RPMI7951 (cell line): ENCODE data around the gene OBP2A. TPM values are rescaled to one million over a fixed set of nuclear protein-coding genes. Genes with fewer than 3 reads are reported as not detected.
A peak's percentile ranks its signal among the peaks of the same experiment; 100 is the strongest.
"Not testable (repeated sequence)": the region's sequence is repeated elsewhere in the genome, so short reads cannot be mapped to it uniquely, and the experiment has no call there.

ENCODE experiments used
- DNase-seq: peaks from one replicate; pipeline ENCODE4 v3.0.0-alpha.2; 2012; ENCODE audit warnings: low read depth
- total RNA-seq: library from RNA; depleted of rRNA; stranded (reverse); fragments of >200 nt; shearing (Covaris generic); gene quantifications from 2 replicates; pipeline ENCODE4 v1.2.3, GENCODE V29; 2014

The OBP2A gene
- total RNA-seq, 1 experiment from 2014 or later = not detected

GRCh38 chr9:135509458-135509857 is 36.5 kb upstream of the OBP2A start:
- DNase-seq = no peak

- no peak for DNase-seq
These were observed 33.7 kb upstream of the OBP2A start for GRCh38 chr9:135512241-135512603.

GRCh38 chr9:135512904-135513303 is 33.0 kb upstream of the OBP2A start:
- no peak for DNase-seq

- DNase-seq = no peak
These were observed 32.5 kb upstream of the OBP2A start for GRCh38 chr9:135513351-135513846.

DNA sequence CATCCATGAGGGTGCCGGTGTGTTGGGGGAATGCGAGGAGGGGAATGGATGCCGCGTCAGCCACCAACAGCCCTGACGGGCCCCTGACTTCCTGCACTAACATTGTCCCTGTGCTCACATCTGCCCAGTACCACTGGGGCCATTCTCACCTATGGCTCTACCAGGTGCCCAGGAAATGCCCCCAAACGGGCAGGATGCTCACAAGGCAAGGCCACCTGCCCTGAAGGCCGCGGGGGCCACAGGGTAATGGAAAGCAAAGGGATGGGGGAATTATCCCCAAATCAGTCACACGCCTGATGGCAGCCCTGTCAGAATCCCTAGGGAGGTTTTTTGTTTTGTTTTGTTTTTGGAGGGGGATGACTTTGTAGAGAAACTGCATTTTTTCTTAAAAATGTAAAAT is 32.0 kb upstream of the OBP2A start:
- not testable (repeated sequence) for DNase-seq

DNA sequence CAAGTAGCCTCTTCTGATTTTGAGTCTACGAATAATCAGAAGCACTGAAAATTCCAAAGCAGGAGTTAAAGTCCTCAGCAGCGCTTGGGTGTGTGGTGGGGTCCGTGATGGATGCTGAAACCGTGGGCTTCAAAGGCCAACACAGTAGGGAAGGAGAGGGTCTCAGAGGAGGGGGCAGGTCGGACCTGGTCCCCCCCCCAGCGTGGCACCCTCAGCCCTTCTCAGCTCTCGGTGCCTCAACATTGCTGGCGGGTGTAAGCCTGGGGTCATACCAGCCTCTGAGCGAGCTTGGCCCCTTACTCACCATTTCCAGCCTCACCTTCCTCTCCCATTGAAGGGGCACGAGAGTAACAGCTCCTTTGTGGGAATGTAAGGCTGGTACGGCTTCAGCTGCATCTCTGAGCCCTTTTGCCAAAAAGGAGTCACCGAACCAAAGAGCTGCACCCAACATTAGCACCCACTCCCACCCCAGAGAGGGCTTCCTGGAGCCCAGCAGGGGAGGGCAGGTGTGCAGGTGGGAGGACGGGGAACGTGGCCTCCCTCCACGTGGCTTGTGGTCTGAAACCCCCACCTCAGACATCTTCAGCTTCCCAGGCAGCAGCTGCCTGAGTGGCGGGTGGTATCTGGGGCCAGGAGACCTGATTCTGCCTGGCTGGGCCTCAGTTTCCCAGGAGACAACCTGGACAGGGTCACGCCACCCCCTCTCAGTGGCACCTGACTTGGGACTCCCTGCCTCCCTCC is 31.4 kb upstream of the OBP2A start:
- DNase-seq = no peak

GRCh38 chr9:135515083-135515951 is 30.6 kb upstream of the OBP2A start:
- DNase-seq = no peak

GRCh38 chr9:135516132-135516860 is 29.6 kb upstream of the OBP2A start:
- DNase-seq = no peak

DNA sequence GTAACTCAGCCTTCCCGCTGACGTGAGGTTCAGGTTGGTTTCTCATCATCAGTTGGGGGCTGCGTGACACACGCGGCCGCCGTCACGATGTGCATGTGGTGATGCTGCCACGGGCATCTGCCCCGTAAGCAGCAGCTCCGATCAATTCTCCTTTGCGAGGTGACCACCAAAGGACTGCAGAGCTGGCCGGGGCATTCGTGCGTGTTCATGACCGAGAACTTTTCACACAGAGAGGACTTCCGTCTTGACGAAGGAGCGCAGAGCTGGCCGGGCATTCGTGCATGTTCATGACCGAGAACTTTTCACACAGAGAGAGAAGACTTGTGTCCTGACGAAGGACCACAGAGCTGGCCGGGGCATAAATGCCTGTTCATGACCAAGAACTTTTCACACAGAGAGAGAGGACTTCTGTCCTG is 28.5 kb upstream of the OBP2A start:
- no peak for DNase-seq

GRCh38 chr9:135519179-135519971 is 26.6 kb upstream of the OBP2A start:
- DNase-seq = no peak

DNA sequence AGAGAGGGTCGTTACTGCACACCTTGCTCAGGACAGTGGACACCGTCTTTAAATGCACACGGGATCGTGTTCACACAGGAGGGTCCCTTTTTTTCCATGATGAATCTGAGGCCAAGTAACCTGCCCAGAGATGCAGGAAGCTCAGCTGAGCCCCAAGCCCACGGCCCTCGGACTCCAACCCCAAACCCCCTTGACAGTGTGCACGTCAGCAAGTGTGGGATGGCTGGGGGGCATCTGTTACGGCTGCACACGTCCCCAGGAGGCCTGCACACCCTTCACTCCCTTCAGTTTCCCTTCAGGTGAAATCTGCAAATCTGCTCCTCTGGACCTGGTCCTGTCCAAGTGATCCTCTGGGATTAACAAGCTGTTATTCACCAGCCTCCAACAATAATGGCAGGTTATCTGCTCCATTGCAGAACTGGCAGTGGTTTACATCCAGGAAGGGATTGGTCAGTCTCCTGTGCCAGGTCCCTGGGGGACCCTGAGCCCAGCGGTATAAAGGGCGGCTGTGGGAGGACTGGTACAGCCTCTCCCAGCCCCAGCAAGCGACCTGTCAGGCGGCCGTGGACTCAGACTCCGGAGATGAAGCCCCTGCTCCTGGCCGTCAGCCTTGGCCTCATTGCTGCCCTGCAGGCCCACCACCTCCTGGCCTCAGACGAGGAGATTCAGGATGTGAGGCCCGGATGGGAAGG is 24.9 kb upstream of the OBP2A start, which contains the start of gene LCN1:
TSS of gene LCN1 (plus strand) at position 525 of the 692 bp plus-strand sequence. CDS start at position 583, 58 bp downstream.
- no peak for DNase-seq

GRCh38 chr9:135521608-135522095 is 24.3 kb upstream of the OBP2A start:
- no peak for DNase-seq

- DNase-seq = no peak
These were observed 23.6 kb upstream of the OBP2A start for GRCh38 chr9:135522137-135522877.

GRCh38 chr9:135522931-135523330 is 23.0 kb upstream of the OBP2A start:
- DNase-seq = no peak

GRCh38 chr9:135523521-135524129 is 22.3 kb upstream of the OBP2A start:
- DNase-seq = no peak

- peak; percentile 59 for DNase-seq
These were observed 21.6 kb upstream of the OBP2A start for GRCh38 chr9:135524130-135524861.

DNA sequence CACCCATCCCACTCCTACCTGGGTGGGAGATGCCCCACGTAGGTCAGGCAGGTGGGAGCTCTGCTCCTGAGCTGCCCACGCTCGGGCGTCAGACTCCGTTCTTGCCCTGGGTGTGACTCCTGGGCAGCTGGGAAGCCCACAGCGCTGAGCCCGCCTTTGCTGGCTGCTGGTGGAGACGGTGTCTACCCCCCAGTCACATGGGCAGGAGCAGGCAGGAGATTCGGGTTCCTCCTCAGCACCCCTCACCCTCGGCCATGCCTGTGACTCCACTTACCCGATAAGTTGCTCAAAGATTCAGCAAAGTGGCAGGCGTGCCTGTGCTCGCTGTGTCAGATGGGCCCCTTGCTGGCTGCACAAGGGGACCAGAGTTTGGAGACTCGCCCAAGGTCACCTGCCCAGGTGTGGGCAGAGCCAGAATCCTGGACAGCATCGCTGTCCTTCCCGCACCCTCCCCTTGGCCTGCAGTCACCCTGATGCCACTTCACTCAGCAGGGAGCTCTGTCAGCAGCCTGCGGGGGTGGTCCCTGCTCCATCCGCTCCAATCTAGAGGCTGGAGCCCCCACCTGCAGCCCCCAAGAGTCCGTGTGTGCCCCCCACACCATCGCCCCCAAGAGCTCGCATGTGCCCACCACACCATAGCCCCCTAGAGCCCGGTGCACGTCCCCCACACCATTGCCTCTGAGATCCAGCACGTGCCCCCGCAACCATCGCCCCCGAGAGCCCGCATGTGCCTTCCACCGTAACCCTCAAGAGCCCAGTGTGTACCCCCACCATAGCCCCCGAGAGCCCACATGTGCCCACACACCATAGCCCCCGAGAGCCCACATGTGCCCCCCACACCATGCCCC is 20.5 kb upstream of the OBP2A start:
- no peak for DNase-seq
